ENCODE data around the gene SDHAF4.

The SDHAF4 gene

GRCh38 chr6:70531133-70531532 lies 35.6 kb upstream of the SDHAF4 start:
- ChIA-PET POLR2A (no interaction called here), CTCF (interaction anchor here (0.6 to 0.8 kb wide), 2 partner anchors 11 to 117 kb away, joined by 3 read pairs; no protein-coding TSS in a partner anchor)
- H3K4me1 ChIP-seq (ENCODE audit: control extremely low read depth in 1 of 4, control insufficient read depth in 4 of 4, insufficient read depth in 4 of 4, low read length in 3 of 4) = no peaks in the 10 kb centered on the region
- no peaks in the 10 kb centered on the region for H3K9me3 ChIP-seq (ENCODE audit: control extremely low read depth in 1 of 5, control insufficient read depth in 4 of 5, insufficient read depth in 2 of 5, low read depth in 1 of 5, low read length in 4 of 5)
- 100% methylated on average over 1 of the region's 1 CpG for WGBS (ENCODE audit: insufficient coverage)
- no peak for DNase-seq
- no peak overlapping the region for H3K4me3 ChIP-seq (ENCODE audit: control insufficient read depth in 1 of 7, extremely low read depth in 1 of 7, insufficient read depth in 4 of 7, low read depth in 2 of 7, low read length in 6 of 7)
- peaks cover 0 to 15% (median 9%) of the 10 kb centered on the region in 4 experiments for H3K36me3 ChIP-seq (ENCODE audit: control insufficient read depth in 4 of 4, insufficient read depth in 4 of 4, low read length in 3 of 4)
- no peak overlapping the region for H3K27ac ChIP-seq (ENCODE audit: insufficient read depth in 1 of 2, low read depth in 1 of 2, low read length in 2 of 2, poor library complexity in 1 of 2, severe bottlenecking in 2 of 2)
- H3K27me3 ChIP-seq (replicated peaks in 2 of 5; ENCODE audit: control insufficient read depth in 4 of 5, insufficient read depth in 5 of 5, low read length in 4 of 5) = no peaks in the 10 kb centered on the region

GRCh38 chr6:70537266-70537665 lies 29.5 kb upstream of the SDHAF4 start:
- Histone ChIP-seq H3K27ac (ENCODE audit: insufficient read depth in 1 of 2, low read depth in 1 of 2, low read length in 2 of 2, poor library complexity in 1 of 2, severe bottlenecking in 2 of 2) (no peak overlapping the region), H3K27me3 (replicated peaks in 2 of 5; ENCODE audit: control insufficient read depth in 4 of 5, insufficient read depth in 5 of 5, low read length in 4 of 5) (no peaks in the 10 kb centered on the region), H3K4me3 (ENCODE audit: control insufficient read depth in 1 of 7, extremely low read depth in 1 of 7, insufficient read depth in 4 of 7, low read depth in 2 of 7, low read length in 6 of 7) (no peak overlapping the region), H3K9me3 (ENCODE audit: control extremely low read depth in 1 of 5, control insufficient read depth in 4 of 5, insufficient read depth in 2 of 5, low read depth in 1 of 5, low read length in 4 of 5) (no peaks in the 10 kb centered on the region), H3K36me3 (ENCODE audit: control insufficient read depth in 4 of 4, insufficient read depth in 4 of 4, low read length in 3 of 4) (peaks cover 3 to 13% (median 10%) of the 10 kb centered on the region in 4 experiments), H3K4me1 (ENCODE audit: control extremely low read depth in 1 of 4, control insufficient read depth in 4 of 4, insufficient read depth in 4 of 4, low read length in 3 of 4) (no peaks in the 10 kb centered on the region)
- ChIA-PET CTCF (no interaction called here), POLR2A (no interaction called here)
- DNase-seq = no peak
- WGBS (ENCODE audit: insufficient coverage) = no CpG with 5 or more reads among the region's 1 CpG

- Histone ChIP-seq H3K4me1 (ENCODE audit: control extremely low read depth in 1 of 4, control insufficient read depth in 4 of 4, insufficient read depth in 4 of 4, low read length in 3 of 4) (no peaks in the 10 kb centered on the region), H3K4me3 (ENCODE audit: control insufficient read depth in 1 of 7, extremely low read depth in 1 of 7, insufficient read depth in 4 of 7, low read depth in 2 of 7, low read length in 6 of 7) (no peak overlapping the region), H3K9me3 (ENCODE audit: control extremely low read depth in 1 of 5, control insufficient read depth in 4 of 5, insufficient read depth in 2 of 5, low read depth in 1 of 5, low read length in 4 of 5) (no peaks in the 10 kb centered on the region), H3K27me3 (replicated peaks in 2 of 5; ENCODE audit: control insufficient read depth in 4 of 5, insufficient read depth in 5 of 5, low read length in 4 of 5) (no peaks in the 10 kb centered on the region), H3K27ac (ENCODE audit: insufficient read depth in 1 of 2, low read depth in 1 of 2, low read length in 2 of 2, poor library complexity in 1 of 2, severe bottlenecking in 2 of 2) (no peak overlapping the region), H3K36me3 (ENCODE audit: control insufficient read depth in 4 of 4, insufficient read depth in 4 of 4, low read length in 3 of 4) (peaks cover 6 to 16% (median 12%) of the 10 kb centered on the region in 4 experiments)
- POLR2A ChIA-PET = no interaction called here
- CTCF ChIA-PET = no interaction called here
- DNase-seq = no peak
- WGBS (ENCODE audit: insufficient coverage) = no CpG with 5 or more reads among the region's 1 CpG
Observed at GRCh38 chr6:70538376-70538775, 28.4 kb upstream of the SDHAF4 start.

GRCh38 chr6:70547313-70547712 lies 19.4 kb upstream of the SDHAF4 start:
- no peak overlapping the region for H3K27ac ChIP-seq (ENCODE audit: insufficient read depth in 1 of 2, low read depth in 1 of 2, low read length in 2 of 2, poor library complexity in 1 of 2, severe bottlenecking in 2 of 2)
- ChIA-PET CTCF (interaction anchor here (1.3 to 3.1 kb wide), 6 partner anchors 11 to 337 kb away, joined by 3 to 16 read pairs (median 4); no protein-coding TSS in a partner anchor), POLR2A (no interaction called here)
- no peak overlapping the region for H3K4me3 ChIP-seq (ENCODE audit: control insufficient read depth in 1 of 7, extremely low read depth in 1 of 7, insufficient read depth in 4 of 7, low read depth in 2 of 7, low read length in 6 of 7)
- H3K4me1 ChIP-seq (ENCODE audit: control extremely low read depth in 1 of 4, control insufficient read depth in 4 of 4, insufficient read depth in 4 of 4, low read length in 3 of 4) = no peaks in the 10 kb centered on the region
- peak; percentile 12 to 33 (median 30) for DNase-seq
- H3K9me3 ChIP-seq (ENCODE audit: control extremely low read depth in 1 of 5, control insufficient read depth in 4 of 5, insufficient read depth in 2 of 5, low read depth in 1 of 5, low read length in 4 of 5) = no peaks in the 10 kb centered on the region
- H3K36me3 ChIP-seq (ENCODE audit: control insufficient read depth in 4 of 4, insufficient read depth in 4 of 4, low read length in 3 of 4) = peaks cover 2 to 15% (median 2%) of the 10 kb centered on the region in 4 experiments
- no peaks in the 10 kb centered on the region for H3K27me3 ChIP-seq (replicated peaks in 2 of 5; ENCODE audit: control insufficient read depth in 4 of 5, insufficient read depth in 5 of 5, low read length in 4 of 5)

GRCh38 chr6:70547905-70548304 lies 18.8 kb upstream of the SDHAF4 start:
- DNase-seq = no peak
- ChIA-PET POLR2A (no interaction called here), CTCF (interaction anchor here (1.3 to 3.1 kb wide), 4 partner anchors 10 to 160 kb away, joined by 3 to 16 read pairs (median 7); no protein-coding TSS in a partner anchor)
- no peaks in the 10 kb centered on the region for H3K4me1 ChIP-seq (ENCODE audit: control extremely low read depth in 1 of 4, control insufficient read depth in 4 of 4, insufficient read depth in 4 of 4, low read length in 3 of 4)
- no peaks in the 10 kb centered on the region for H3K27me3 ChIP-seq (replicated peaks in 2 of 5; ENCODE audit: control insufficient read depth in 4 of 5, insufficient read depth in 5 of 5, low read length in 4 of 5)
- peaks cover 0 to 11% (median under 1%) of the 10 kb centered on the region in 4 experiments for H3K36me3 ChIP-seq (ENCODE audit: control insufficient read depth in 4 of 4, insufficient read depth in 4 of 4, low read length in 3 of 4)
- WGBS (ENCODE audit: insufficient coverage) = 94% methylated on average over 3 of the region's 3 CpGs
- no peak overlapping the region for H3K27ac ChIP-seq (ENCODE audit: insufficient read depth in 1 of 2, low read depth in 1 of 2, low read length in 2 of 2, poor library complexity in 1 of 2, severe bottlenecking in 2 of 2)
- H3K4me3 ChIP-seq (ENCODE audit: control insufficient read depth in 1 of 7, extremely low read depth in 1 of 7, insufficient read depth in 4 of 7, low read depth in 2 of 7, low read length in 6 of 7) = no peak overlapping the region
- H3K9me3 ChIP-seq (ENCODE audit: control extremely low read depth in 1 of 5, control insufficient read depth in 4 of 5, insufficient read depth in 2 of 5, low read depth in 1 of 5, low read length in 4 of 5) = no peaks in the 10 kb centered on the region

GRCh38 chr6:70549327-70549726 lies 17.4 kb upstream of the SDHAF4 start:
- Histone ChIP-seq H3K27me3 (replicated peaks in 2 of 5; ENCODE audit: control insufficient read depth in 4 of 5, insufficient read depth in 5 of 5, low read length in 4 of 5) (no peaks in the 10 kb centered on the region), H3K9me3 (ENCODE audit: control extremely low read depth in 1 of 5, control insufficient read depth in 4 of 5, insufficient read depth in 2 of 5, low read depth in 1 of 5, low read length in 4 of 5) (no peaks in the 10 kb centered on the region), H3K4me1 (ENCODE audit: control extremely low read depth in 1 of 4, control insufficient read depth in 4 of 4, insufficient read depth in 4 of 4, low read length in 3 of 4) (no peaks in the 10 kb centered on the region), H3K36me3 (ENCODE audit: control insufficient read depth in 4 of 4, insufficient read depth in 4 of 4, low read length in 3 of 4) (peaks cover 0 to 11% (median under 1%) of the 10 kb centered on the region in 4 experiments), H3K4me3 (ENCODE audit: control insufficient read depth in 1 of 7, extremely low read depth in 1 of 7, insufficient read depth in 4 of 7, low read depth in 2 of 7, low read length in 6 of 7) (no peak overlapping the region), H3K27ac (ENCODE audit: insufficient read depth in 1 of 2, low read depth in 1 of 2, low read length in 2 of 2, poor library complexity in 1 of 2, severe bottlenecking in 2 of 2) (no peak overlapping the region)
- CTCF ChIA-PET = interaction anchor here (0.6 to 3.1 kb wide), 2 partner anchors 136 to 463 kb away, joined by 4 to 16 read pairs; no protein-coding TSS in a partner anchor
- POLR2A ChIA-PET = no interaction called here
- DNase-seq = no peak

- Histone ChIP-seq H3K4me1 (ENCODE audit: control extremely low read depth in 1 of 4, control insufficient read depth in 4 of 4, insufficient read depth in 4 of 4, low read length in 3 of 4) (no peaks in the 10 kb centered on the region), H3K4me3 (ENCODE audit: control insufficient read depth in 1 of 7, extremely low read depth in 1 of 7, insufficient read depth in 4 of 7, low read depth in 2 of 7, low read length in 6 of 7) (no peak overlapping the region), H3K9me3 (ENCODE audit: control extremely low read depth in 1 of 5, control insufficient read depth in 4 of 5, insufficient read depth in 2 of 5, low read depth in 1 of 5, low read length in 4 of 5) (no peaks in the 10 kb centered on the region), H3K36me3 (ENCODE audit: control insufficient read depth in 4 of 4, insufficient read depth in 4 of 4, low read length in 3 of 4) (peaks cover 0 to 11% (median under 1%) of the 10 kb centered on the region in 4 experiments), H3K27ac (ENCODE audit: insufficient read depth in 1 of 2, low read depth in 1 of 2, low read length in 2 of 2, poor library complexity in 1 of 2, severe bottlenecking in 2 of 2) (no peak overlapping the region), H3K27me3 (replicated peaks in 2 of 5; ENCODE audit: control insufficient read depth in 4 of 5, insufficient read depth in 5 of 5, low read length in 4 of 5) (no peaks in the 10 kb centered on the region)
- ChIA-PET CTCF (no interaction called here), POLR2A (no interaction called here)
- DNase-seq = no peak
- no CpG with 5 or more reads among the region's 1 CpG for WGBS (ENCODE audit: insufficient coverage)
Observed at GRCh38 chr6:70551566-70551965, 15.2 kb upstream of the SDHAF4 start.

Data from common myeloid progenitor, CD34-positive (primary cell).